GM18511 (cell line): ENCODE measurements around the gene GOLGA6D.
A peak's percentile ranks its signal among the peaks of the same experiment; 100 is the strongest.
"Not testable (repeated sequence)": the region's sequence is repeated elsewhere in the genome, so short reads cannot be mapped to it uniquely, and the experiment has no call there.

ENCODE experiments used
- ATAC-seq: cut with Tn5 transposase; IDR thresholded peaks from one replicate; pipeline ENCODE4 v1.9.1; 2021; ENCODE audit warnings: mild to moderate bottlenecking, moderate library complexity; ENCODE audit not compliant: unreplicated experiment

GOLGA6D gene

DNA sequence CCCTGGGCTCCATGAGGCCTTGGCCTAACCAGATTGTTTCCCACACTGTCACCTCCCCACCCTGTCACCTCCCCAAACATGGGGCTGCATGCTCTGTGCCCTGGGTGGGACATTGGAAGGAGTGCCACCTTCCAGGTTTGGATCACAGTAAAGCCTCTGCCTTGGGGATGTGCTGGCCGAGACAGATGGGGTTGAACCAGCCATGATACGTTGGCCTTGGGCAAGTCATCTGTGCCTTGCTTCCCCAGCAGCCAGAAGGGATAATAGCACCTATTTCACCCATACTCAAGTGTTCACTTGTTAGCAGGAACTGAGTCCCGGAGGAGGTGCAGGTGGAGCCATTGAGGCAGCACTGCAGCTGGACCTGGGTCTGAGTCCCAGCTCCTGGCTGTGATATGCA, 7.0 kb upstream of the GOLGA6D start:
- ATAC-seq, result not testable (repeated sequence)

DNA sequence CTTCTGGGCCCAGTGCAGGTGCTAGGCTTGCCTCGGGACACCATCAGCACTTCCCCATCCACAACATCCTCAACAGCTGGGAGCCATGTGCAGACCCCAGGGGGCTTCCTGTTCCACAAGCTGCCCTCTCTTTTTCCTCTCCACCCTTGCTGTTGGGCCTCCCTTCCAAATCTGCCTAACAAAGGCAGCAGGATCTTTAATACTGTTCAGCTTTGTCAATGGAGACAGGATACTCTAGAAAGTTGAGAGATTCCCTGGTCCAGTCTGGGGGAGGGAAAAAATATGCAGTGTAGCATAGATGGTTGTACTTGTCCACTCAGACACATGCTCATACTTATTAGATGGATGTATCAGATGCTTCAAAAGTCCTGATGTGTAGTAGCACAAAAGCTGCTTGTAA, 4.1 kb upstream of the GOLGA6D start:
- ATAC-seq, result not testable (repeated sequence)

DNA sequence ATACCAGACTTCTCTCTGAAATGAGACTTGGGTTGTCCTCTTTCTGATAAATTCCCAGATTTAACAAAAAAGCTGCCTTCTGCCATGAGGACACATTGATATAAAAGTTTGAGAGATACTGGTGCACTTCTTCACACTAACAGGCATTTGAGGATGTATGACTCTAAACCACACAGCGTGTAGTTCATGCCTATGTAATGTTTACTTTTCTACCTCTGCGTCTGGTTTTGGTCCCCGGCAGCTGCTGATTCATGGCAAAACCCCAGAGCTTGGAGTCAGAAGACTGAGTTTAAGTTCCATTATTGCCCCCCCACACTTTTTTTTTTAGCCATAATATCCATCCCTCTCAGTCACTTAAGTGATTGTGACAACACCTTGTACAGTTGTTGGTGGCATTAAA, 1.5 kb downstream of the GOLGA6D start:
- not testable (repeated sequence) for ATAC-seq

DNA sequence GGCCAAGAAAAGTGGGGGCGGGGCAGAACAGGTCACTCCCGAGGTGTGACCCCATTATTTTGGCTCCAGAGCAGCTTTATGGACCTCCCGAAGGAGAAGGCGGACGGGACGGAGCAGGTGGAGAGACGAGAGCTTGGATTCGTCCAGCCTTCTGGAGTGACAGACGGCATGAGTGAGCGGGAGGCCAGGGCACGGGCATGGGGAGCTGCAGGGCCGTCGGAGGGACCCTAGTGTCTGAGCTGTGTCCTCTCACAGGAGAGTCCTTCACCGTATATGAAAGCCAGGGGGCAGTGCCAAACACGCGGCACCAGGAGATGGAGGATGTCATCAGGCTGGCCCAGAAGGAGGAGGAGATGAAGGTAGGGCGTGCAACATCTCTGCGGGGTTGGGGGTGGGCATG, 11.0 kb downstream of the GOLGA6D start:
- ATAC-seq, result not testable (repeated sequence)

DNA sequence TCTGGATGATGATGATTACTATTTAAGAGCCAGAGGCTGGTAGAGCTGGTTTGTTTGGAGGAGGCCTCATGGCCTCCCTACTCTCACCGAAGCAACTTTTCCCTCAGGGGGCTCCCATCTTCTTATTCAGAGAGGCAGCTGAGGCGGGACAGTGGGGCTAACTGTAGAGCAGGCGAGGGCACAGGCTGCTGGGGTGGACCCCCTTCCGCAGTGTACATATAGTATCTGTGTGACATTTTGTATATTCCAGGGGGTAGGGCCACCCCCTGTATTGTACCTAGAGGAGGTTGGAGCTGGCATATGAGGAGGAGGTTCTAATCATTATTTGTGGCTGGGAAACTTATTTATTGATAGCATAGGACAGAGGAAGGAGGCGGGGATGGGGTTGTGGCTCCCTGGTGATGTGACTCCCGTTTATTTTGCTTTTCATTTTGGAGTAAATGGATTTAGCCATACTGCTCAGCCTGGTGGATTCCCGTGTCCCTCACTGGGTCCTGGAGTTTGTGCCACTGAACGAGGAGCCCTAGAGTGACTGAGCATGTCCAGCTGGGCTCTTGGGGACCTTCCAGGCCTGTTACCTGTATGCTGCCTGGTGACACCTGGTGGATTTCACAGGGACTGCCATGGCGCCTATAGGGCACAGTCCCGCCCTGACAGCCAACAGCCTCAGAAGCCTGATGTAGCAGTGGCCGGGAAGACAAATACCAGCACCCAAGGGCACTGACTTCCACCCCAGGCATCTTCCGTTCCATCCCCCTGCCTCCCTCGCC, 16.1 kb downstream of the GOLGA6D start:
- peak; percentile 63 for ATAC-seq

DNA sequence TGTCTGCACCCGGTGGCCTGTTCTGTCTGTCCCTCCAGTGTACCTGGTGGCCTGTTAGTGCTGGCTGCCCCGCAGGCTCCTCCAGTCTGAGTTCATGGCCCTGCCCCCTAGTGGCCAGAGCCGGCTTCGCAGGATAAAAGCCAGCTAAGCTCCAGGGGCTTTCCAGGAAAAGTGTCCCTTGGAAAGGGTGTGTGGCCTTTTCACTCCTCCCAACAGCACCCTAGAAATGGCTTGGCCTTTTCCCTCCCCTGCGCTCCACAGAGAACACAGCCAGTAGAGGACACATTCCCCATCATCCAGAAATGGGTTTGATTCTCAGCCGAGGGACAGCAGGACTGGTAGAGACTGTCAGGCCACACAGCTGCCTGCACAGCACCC, 16.7 kb downstream of the GOLGA6D start:
- ATAC-seq, result peak; percentile 68

DNA sequence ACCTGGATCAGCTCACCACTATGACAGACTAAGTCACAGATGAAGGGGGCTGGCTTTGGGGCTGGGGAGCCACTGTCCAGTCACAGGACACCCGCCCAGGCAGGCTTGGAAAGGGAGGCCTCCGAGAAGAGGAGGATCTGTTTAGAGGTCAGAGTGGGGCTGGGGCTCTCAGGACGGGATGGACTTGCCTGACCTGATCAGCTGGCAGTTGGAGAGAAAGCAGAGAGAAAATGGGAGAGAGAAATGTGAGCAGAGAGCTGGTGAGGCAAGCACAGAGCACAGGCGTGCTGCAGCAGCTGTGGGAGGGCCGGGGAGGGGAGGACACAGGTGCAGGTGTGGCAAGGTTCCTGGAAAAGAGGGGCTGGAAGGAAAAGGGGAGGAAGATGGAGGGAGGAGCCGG, 17.4 kb downstream of the GOLGA6D start:
- not testable (repeated sequence) for ATAC-seq

DNA sequence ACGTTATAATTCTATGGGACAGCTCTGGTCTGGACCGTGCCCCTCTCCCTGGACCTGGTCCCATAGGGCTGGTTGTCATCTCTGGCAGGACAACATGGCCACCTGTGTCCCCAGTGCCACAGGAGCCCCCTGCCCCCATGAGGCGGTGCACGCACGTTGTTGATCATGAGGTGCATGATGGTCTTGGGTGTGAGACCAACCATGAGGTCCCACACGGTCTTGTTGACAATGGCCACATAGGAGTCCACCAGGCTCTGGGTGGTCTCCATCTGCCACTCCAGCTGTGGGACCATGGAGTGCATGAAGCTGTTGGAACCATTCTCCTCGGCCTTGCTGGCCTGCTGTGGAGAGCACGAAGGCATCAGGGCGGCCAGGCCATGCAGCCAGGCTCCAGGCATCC, 19.7 kb downstream of the GOLGA6D start:
- ATAC-seq, result no peak

DNA sequence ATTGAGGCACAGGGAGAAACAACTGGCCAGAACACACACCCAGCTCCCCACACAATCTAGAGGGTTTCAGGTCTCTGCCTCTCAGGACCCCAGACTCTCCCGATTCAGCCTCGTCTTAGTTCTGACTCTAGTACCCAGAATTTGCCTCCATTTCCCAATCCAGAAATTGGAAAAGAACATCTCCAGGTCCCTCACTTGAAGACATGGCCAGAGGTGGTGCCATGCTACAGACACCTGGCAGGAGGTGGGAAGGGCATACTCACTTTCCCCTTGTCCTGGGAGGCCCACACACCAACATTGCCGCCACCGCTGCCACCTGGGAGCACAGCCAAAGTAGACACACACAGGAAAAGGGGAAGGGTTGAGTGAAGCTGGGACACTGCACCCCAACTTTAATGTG, 20.1 kb downstream of the GOLGA6D start:
- ATAC-seq, result not testable (repeated sequence)

DNA sequence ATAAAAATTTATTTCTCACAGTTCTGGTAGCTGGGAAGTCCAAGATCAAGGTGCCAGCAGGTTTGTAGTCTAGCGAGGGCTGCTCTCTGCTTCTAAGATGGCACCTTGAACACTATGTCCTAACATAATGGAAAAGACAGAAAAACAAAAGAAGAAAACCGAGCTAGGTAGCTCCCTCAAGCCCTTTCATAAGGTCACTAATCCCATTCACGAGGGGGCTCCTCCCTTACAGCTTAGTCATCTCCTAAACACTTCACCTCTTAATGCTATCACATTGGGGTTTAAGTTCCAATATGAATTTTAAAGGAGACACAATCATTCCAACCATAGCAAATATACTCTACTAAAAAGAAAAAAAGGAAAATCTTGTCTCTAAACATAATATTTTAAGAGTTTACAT, 23.6 kb downstream of the GOLGA6D start:
- no peak for ATAC-seq

DNA sequence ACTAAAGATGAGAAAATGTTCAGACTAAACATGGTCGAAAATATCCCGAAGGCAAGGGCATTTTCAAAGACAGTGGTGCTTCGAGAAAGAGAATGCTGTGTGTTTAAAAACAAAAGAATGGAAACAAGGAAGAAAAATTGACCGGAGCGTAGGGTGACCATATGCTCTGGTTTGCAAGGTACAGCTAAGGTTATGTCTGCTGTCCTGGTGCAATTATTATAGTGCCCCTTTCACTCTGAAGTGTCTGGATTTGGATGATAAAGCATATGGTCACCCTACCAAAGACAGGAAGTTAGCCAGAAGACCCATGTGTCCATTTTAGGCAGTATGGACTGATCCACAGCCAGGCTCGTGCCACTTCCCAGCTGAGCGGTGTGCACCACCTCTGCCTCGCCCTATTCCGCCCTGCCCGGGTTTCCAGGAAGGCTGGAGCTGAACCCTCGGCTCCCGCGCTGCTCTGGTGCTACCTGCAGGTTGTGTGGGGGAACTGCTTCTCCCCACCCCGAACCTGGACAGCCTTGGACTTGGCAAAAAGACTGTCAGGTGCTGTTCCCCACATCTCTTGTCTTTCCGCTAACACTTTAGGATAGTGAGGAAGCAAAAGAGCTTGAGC, 25.2 kb downstream of the GOLGA6D start:
- ATAC-seq, result no peak

DNA sequence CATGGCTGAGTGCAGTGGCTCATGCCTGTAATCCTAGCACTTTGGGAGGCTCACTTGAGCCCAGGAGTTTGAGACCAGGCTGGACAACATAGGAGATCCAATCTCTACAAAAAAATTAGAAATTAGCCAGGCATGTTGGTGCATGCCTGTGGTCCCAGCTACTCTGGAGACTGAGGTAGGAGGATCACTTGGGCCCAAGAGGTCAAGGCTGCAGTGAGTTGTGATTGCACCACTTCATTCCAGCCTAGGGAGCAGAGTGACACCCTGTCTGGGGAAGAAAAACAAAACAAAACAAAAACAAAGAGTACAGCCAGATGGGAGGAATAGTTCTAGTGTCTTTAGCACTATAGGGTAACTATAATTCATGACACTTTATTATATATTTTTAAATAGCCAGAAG, 27.1 kb downstream of the GOLGA6D start:
- ATAC-seq, result no peak

DNA sequence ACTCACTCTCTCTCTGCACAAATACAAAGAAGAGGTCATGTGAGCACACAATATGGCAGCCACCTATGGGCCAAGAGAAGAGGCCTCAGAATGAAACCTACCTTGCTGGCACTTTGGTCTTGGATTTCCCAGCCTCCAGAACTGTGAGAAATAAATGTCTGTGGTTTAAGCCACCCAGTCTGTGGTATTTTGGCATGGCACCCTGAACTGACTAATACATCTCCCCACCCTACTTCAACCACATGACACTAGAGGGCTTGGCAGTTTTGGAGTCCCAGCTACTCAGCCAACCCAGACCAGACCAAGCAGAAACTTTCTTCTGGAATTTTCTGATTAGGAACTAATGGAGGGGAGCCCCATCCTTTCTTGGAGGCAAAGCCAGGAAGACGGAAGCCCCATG, 29.9 kb downstream of the GOLGA6D start:
- not testable (repeated sequence) for ATAC-seq

DNA sequence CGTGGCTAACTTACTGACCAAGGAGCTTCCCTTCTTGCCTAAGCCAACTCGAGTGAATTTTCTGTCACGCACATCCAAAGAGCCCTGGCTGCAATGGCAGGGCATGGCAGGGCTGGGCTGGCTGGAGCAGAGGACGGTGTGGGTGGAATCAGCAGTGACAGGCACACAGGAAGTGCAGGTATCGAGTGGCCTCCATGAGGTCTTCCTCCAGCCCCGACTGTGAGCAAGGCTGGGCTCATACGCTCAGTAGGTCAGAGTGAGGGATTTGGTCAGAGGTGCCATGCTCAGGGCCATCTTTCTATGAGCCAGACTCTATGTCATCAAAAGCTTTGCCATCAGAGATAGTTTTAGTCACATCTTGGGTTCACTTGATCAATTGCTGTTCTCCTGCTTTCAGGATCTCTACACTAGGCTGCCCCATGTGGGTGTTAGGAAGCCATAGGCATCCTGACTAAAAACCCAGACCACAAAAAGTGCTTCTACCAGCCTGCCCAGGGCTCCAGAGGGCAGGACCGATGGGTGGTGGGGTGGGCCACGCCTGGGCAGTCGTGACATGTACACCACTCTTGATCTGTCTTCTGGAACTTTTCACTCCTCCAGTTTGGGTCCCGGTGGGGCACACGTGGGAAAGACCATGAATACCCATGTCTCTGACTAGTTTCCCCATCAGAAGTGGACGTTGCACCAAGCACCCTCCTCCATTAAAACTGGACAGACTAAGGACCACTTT, 30.6 kb downstream of the GOLGA6D start:
- no peak for ATAC-seq

DNA sequence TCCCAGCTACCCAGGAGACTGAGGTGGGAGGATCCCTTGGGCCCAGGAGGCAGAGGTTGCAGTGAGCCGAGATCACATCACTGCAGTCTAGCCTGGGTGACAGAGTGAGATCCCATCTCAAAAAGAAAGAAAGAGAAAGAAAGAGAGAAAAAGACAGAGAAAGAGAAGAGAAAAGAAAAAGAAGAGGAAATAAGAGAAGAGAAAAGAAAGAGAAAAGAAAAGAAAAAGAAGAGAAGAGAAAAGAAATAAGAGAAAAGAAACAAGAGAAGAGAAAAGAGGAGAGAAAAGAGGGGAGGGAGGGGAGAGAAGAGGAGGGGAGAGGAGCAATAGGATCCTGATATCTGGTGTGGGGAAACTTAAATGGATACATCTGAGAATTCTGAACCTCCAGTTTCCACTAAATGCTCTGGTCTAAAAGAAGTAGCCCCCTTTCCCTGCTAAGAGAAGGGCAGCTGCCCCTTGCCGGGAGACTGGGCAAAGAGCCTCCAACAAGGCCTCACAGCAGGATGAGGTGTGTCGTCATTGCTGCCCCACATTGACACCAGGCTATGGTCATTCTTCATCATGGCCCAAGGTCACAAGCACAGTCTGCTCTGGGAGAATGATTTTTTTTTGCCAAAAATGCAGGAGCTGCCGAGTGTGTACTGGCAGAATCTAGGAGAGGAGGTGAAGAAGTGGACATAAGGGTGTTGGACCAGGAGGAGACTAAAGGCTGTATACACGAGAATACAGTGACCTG, 32.1 kb downstream of the GOLGA6D start:
- no peak for ATAC-seq

DNA sequence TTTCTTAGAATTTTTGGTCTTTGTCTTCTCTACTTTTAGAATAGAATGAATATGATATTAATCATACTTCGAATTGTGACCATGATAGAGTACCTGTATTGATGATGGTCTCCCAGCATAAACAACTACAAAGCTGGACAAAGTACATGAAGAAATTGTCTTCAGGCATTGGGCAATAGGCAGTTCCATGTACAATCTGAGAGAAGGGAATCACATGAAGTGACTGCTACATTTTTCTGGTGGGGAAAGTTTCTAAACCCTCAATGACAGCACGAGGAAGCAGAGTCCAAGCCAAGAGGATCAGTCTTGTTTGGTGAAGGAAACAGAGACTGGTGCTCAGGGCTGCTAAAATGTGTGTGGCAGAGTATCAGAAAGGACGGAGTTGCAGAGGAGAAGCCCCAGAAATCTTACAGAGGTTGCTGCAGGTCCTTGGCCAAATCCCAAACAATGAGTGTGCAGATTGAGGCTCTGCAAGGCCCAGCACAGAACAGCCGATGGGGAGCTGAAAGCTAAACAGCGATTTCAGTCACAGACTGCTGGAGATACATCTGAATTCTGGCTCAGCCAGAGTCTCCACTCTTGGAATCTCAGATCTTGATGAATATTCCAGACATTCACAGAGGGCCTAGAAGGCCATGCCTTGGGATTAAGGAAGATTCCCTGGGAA, 36.7 kb downstream of the GOLGA6D start:
- ATAC-seq, result not testable (repeated sequence)

DNA sequence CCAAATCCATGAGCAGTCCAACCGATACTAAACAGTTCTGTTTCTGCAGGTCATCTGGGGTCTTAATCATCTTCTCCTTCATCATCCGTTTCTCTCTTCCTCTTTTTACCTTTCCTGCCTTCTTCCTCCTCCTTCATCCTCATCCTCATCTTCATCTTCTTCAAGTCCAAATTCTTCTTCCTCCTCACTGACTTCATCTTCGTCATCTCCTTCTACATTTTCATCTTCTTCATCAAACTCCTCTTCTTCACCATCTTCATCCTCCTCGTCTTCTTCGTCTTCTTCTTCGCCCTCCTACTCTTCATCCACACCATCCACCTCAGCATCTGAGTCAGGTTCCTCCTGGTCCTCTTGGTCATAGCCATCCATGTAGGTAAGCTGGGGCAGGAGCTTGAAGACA, 39.1 kb downstream of the GOLGA6D start:
- no peak for ATAC-seq

DNA sequence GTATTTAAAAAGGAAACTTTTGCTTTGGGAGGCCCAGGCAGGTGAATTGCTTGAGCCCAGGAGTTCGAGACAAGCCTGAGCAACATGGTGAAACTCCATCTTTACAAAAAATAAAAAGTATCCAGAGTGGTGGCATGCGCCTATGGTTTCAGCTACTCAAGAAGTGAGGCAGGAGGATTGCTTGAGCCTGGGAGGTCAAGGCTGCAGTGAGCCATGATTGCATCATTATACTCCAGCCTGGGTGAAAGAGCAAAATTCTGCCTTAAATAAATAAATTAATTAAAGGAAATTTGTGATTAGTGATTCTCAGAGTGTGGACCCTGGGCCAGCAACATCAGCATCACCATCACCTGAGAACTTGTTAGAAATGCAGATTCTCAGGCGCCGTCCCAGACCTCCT, 43.3 kb downstream of the GOLGA6D start:
- no peak for ATAC-seq

DNA sequence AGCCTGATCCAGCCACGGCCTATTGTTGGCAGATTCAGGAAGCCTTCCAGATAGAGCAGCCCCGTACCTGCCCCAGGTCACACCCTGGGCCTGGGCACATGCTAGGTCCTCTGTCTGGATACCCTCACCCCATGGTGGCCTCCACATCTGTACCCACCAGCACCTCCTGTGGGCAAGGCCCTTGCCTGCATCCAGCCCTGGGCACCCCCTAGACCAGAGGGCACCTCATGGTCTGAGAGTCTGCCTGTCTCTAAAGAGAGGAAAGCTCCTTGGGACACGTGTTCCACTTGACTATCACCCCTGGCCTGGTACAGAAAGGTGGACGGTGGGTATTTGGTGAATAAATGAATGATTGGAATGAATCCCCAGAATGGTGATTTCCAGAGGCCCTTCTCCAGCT, 44.4 kb downstream of the GOLGA6D start:
- ATAC-seq, result no peak

DNA sequence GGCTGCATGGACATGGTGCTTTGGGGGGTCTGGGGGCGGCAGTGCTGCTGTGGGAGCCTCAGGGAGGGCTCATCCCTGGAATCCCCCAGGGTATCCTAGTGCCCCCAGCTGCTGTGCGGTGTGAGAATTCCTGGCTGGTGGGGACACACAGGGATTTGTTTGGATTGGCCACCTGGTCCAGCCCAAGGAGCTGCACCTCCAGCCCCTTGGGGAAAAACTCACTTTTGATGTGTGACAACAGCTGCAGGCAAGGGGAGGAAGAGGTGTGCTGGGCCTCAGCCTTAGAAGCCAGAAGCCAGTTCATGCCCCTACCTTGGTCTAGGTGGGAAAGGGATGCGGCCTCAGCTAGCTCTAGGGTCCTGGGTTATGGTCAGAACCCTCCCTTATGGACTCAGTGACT, 44.9 kb downstream of the GOLGA6D start:
- ATAC-seq, result no peak
